HG02610 (cell line): ENCODE data around the gene TCF25.

Experiments
- ATAC-seq: cut with Tn5 transposase; IDR thresholded peaks from one replicate; pipeline ENCODE4 v1.9.1; 2021; ENCODE audit warnings: mild to moderate bottlenecking, moderate library complexity; ENCODE audit not compliant: unreplicated experiment

TCF25 gene

DNA sequence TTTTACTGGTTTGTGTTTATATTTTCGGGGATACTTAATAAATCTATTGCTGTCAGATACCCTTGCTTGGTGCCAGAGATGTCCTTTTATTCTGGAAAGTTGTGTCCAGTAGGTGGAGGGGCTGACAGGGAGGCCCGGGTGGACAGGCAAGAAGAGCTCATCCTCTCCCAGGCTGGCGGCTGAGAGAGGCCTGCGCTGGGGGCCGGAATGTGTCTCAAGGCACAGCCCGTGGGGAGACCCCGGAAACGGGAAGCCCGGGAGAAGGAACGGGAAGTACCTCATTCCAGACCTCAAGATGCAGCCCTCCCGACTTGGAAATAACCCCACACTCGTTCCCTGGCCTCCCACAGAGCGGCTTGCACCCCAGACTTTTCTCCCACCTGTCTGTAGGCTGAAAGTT is 62.6 kb downstream of the TCF25 start:
- ATAC-seq = no peak

DNA sequence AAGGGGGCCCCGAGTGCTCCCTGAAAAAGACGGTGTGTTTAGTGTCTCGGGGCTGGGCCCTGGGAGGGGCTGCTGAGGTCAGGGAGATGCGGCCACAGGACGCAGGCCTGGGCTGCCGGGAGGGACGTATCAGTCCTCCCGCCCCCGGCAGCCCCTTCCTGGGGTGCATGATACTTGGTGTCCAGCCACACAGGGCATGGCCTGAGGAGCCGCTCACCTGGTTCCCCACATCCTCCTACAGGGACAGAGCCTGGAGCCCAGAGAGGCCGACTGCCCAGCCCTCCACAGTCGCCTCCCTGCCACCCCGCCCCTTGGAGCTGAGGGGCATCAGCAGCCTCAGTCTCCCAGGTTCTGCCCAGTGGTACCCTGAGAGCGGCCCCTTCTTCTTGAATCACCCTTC is 63.1 kb downstream of the TCF25 start:
- ATAC-seq = no peak

DNA sequence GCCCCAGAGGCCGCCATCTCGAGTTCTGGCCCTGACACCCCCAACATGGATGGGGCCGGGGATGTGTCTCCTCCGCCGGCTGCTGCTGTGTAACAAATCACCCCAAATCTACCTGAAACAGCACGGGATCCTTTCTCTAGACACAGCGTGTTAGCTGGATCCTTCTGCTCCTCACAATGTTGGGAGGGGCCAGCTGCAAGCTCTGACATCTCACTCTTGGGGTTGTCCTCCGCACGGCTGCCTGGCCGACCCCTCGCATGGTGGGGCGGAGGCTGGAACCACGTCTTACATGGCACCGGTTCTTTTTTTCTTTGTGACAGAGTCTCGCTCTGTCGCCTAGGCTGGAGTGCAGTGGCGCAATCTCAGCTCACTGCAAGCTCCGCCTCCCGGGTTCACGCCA is 63.6 kb downstream of the TCF25 start:
- no peak for ATAC-seq

DNA sequence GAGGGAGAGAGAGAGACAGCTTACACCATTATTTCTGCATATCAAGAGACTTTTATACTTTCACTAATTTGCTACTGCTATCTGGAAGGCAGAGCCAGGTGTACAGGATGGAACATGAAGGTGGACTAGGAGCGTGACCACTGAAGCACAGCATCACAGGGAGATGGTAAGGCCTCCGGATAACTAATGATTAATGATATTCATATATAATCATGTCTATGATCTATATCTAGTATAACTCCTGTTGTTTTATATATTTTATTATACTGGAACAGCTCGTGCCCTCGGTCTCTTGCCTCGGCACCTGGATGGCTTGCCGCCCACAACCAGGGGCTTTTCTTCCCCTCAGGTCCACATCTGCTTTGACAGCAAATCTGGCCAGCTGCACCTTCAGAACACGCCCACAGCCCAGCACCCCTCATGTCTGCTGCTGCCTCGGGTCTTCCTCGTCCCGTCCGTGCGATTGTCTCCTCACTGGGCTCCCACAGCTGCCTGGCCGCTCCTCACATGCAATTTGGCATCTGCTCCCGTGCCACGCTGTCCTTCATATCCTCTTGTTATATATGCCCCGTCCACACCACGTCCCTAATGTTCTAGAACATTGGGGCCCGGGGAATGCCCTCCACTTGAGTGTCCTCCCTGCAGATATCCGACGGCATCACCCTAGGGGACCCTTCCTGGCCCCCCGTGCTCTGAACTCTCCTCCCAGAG is 64.9 kb downstream of the TCF25 start:
- no peak for ATAC-seq

DNA sequence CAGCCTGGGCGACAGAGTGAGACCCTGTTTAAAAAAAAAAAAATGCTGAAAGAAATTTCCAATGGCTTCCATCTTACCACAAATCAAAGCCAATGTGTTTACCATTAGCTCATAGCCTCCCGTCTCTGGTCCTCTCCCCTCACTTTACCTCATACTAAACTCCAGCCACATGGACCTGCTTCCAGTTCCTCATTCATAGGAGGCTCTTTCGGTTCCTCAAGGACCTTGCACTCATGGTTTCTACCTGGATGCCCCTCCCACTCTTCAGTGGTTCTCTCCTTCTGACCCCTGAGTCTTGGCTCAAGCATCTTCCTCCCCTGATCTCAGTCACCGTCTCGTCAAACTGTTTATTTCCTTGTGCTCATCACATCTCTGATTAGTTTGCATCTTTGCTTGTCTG is 71.4 kb downstream of the TCF25 start:
- no peak for ATAC-seq

DNA sequence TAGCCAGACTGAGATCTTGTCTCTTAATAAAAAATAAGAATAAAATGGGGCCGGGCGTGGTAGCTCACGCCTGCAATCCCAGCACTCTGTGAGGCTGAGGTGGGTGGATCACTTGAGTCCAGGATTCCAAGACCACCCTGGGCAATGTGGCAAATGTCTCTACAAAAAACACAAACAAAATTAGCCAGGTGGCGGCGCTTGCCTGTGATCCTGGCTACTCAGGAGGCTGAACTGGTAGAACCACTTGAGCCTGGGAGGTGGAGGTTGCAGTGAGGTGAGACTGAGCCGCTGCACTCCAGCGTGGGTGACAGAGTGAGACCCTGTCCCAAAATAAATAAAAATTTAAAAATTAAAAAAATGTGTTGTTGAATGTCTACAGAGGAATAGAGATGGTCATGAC is 72.3 kb downstream of the TCF25 start:
- no peak for ATAC-seq

DNA sequence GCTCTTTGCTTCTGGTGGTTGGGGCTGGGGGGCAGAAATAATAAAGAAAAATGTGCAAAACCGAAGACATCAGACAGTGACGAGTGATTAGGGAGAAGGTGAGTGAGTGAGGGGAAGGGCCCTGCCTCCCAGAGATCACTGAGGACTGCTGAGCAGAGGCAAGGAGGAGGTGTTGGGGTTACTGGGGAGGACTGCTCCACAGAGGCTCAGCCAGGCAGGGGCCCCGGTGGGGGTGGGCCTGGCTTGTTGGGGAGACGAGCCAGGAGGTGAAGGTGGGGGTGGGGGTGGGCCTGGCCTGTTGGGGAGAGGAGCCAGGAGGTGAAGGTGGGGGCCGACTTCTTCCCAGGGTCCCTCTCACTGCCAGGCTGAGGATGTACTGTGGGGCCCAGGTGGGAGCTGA is 73.1 kb downstream of the TCF25 start:
- no peak for ATAC-seq

DNA sequence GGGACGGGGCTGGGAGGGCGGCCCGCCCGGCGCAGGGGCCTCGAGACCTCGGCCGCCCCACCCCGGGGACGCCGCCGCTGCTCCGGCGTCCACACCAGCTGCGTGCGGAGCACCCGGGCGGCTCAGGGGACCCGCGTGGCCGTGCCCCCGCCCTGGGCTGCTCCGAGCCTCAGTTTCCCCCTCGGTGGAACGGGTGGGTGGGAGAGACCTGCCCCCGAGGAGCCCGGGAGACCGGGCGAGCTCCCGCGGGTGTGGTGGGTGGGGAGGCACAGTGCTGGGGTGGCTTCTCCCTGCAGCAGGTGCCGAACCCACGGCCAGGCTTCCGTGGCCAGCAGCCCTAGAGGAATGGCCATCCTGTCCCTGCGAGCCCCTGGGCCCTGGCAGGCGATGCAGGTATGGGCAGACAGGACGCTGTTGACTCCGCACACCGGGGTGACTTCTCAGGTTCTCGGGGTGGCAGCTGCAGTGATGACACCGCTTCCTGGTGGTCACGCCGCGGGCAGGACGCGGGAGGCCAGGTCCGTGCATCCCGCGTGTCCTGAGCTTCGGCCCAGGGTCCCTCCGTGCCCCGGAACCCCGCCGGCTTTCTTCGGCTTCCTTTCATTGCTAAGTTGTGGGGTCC is 75.8 kb downstream of the TCF25 start:
- no peak for ATAC-seq

DNA sequence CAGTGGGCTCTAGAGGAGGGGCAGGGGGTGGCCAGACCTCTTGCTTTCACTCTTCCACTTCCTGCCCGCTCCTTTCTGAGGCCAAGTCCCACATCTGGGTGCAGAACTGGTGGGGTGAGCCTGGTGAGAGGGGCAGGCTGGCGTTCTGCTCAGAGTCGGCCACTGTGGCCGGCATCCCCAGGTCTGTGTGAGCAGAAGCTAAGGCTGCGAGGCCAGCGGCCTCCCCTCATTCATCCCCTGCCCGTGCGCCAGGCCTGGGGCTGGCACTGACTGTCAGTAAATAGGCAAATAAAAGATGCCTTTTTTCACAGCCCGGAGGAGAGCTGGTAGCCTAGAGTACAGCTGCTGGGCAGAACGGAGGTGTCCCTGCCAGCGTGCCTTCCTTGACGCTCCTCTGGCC is 76.4 kb downstream of the TCF25 start:
- ATAC-seq = no peak

DNA sequence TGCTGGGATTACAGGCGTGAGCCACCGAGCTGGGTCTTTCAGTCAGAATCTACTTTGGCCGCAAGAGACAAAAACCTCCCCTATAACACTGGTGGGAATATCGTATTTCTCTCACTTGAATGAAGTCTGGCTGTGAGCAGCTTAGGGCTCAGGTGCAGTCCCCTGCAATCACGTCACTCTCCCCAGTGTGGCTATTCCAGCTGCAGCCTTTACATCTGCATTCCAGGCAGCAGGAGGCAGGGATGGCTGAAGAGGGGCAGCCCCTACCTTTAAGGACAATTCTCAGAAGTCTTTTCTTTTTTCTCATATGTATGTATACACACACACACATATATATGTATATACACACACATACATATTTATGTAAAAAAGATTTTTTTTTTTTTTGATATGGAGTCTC is 78.1 kb downstream of the TCF25 start:
- no peak for ATAC-seq

DNA sequence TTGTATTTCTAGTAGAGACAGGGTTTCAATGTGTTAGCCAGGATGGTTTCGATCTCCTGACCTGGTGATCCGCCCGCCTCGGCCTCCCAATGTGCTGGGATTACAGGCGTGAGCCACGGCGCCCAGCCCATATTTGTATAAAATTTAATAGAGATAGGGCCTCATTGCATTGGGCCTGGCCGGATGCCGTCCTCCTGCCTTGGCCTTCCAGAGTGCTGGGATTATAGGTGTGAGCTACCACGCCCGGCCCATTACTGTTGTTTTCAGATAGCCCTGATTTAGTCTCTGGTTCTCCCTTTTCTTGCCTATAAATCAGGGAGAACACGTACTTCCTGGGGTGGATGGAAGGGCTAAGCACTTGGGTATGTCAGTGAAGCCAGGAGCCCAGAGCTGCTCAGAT is 78.7 kb downstream of the TCF25 start:
- no peak for ATAC-seq

DNA sequence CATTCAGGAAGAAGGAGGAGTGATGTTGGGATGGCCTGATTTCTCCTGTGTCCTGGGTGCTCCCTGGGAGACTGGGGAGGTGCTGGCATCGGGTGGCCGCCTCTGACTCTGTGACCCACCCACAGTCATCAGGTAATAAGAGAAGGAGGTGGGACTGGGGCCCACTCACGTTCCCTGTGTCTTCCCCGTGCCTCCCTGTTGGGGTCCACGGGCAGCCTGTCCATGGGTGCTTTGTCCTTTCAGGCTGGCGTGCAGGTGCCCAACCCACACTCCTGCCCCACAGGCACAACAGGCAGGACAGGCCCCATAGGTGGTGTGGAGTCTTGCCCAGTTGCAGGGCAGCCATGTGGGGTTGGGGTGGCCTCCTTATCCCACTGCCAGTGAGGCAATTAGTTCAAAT is 79.2 kb downstream of the TCF25 start:
- ATAC-seq = no peak

DNA sequence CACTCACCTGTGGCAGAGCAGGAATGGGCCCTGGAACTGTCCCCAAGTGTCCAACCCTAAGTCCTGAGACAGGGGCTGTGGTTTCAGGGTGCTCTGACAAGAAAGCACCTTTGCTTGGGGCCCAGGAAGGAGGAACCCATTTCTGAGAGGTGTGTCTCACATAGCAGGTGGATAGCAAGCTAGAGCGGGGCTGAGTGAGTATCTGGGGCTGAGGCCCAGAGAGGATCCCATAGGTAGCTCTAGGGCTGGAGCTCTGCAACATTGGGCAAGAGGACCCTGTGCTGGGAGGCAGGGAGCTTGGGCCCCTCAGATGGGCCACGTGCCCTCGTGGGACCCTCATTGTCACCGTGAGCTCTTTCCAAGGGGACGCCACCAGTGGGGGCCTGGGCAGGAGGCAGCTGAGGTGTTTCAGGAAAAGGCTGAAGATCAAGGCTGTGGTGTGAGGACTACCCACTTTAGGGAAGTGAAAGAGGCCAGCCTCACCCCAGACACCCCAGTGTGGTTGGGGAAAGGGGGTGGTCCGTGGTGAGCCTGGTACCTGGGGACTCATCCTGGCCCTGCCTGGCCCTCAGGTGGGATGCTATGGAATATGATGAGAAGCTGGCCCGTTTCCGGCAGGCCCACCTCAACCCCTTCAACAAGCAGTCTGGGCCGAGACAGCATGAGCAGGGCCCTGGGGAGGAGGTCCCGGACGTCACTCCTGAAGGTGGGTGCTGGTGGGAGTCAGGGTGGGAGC is 80.4 kb downstream of the TCF25 start:
- ATAC-seq = peak; percentile 55

DNA sequence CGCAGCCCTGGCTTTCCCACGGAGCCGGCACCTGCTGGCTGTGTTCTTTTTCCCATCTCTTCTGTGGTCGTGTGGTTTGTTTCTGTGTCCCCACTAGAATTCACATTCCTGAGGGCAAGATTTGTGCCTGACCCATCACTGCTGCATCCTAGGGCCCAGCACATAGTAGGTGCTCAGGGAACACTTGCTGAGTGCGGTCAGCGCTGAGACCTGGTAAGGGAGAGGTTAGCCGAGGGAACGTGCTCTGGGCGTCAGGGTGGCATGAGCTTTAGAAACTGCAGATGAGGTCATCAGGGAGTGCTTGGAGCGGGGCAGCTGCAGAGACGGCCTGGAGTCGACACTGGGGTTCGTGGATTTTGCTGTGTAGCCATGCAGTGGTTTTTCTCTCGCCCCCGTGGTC is 81.1 kb downstream of the TCF25 start:
- ATAC-seq = no peak

DNA sequence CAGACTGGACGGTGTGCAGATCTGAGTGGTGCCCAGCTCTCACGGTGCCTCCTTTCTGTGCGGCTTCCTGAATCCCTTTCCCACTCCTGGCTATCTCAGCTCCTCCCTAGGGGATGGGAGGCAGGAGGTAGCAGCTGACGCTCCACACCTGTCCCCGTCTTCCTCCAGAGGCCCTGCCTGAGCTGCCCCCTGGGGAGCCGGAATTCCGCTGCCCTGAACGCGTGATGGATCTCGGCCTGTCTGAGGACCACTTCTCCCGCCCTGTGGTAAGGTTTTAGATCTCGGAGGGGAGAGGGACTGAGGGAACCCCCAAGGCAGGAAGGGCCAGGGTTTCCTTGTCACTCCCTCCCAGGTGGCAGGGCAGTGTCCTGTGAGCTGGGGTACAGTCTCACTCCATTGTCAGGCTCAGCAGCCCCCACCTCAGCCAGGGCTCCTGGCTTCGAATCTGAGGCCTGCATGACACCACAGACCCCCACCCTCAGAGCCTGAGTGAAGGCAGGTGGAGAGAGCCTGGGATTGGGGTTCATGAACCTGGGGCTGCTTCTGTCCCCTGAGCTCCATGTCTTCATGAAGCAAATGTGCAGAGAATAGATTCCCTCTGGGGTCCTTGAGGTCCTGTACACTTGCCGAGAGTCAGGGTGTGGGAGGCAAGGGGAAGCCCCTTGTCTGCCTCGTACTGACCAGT is 81.8 kb downstream of the TCF25 start:
- no peak for ATAC-seq

DNA sequence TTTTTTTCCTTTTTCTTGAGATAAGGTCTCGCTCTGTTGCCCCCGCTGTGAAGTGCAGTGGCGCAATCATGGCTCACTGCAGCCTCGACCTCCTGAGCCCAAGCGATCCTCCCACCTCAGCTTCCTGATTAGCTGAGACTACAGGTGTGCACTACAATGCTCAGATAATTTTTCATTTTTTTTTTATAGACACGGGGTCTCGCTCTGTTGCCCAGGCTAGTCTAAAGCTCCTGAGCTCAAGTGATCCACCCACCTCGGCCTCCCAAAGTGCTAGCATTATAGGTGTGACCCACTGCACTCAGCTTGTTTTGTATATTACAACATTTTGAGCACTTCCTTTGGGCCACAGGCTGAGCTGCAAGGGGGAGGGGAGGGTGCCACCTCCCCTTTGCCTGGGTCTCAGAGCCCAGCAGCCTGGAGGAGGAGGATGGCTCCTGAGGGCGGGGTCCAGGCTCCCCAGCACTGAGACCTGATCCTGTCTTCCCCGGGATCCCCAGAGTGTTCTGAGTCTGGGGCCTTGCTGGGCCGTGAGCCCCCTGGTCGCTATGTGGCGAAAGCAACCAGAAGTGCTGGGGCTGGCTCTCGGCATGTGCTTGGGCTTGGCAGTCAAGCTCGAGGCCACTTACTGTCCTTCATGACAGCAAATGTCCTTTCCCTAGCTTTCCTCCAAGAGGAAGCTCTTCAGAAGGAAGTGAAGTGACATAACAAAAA is 83.3 kb downstream of the TCF25 start:
- ATAC-seq = no peak

DNA sequence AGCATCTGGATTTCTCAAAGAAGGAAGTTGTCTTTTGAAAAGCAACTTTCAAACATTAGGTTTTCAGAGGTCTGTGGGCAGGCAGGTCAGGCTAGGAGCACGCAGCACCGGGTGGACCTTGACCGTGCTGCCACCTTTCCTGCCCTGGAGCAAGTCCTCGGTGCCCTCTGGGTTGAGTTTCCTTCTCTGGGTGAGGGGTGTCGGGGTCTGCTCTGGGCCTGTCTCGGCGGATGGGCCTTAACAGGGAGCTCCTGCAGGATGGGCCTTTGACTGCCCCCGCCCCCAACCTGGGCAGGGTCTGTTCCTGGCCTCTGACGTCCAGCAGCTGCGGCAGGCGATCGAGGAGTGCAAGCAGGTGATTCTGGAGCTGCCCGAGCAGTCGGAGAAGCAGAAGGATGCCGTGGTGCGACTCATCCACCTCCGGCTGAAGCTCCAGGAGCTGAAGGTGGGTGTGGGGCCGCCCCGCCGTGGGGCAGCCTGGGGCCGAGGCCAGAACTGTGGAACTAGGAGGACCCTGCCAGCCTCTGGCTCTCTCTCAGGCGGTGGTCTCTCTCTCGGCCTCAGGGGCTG is 83.9 kb downstream of the TCF25 start:
- no peak for ATAC-seq

DNA sequence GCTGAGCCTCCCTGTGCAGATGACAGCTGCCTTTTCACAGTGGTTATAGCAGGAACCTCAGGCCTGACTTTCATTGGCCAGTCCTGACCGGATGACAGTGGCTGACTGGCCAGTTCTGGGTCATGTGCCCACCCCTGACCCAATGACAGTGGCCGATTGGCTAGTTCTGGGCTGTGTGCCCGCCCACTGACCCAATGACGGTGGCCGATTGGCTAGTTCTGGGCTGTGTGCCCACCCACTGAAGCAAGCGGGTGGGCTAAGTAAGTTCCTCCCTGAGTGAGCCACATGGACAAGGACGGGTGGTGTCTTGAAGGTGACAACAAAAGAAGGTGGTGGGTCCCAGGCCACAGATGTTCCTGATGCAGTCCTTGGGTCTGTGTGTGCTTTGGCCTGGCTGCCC is 84.7 kb downstream of the TCF25 start:
- ATAC-seq = no peak

DNA sequence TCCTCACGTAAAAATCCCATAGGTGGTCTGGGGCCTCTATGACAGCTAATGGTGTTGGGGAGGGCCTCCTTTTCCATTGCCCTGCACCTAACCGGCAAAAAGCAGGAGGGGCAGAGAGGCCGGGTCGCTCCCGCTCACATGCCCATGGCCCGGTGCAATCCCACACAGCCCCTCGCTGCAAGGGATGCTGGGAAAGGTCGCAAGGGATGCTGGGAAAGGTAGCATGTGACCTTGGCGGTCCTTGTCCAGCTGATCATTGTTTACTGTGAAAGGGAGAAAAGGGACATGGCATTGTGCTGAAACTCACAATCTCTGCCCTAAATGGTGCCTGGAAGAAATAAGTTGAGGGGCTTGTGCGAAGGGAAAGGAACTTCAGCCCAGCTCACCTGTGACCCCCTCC is 85.2 kb downstream of the TCF25 start:
- ATAC-seq = no peak

DNA sequence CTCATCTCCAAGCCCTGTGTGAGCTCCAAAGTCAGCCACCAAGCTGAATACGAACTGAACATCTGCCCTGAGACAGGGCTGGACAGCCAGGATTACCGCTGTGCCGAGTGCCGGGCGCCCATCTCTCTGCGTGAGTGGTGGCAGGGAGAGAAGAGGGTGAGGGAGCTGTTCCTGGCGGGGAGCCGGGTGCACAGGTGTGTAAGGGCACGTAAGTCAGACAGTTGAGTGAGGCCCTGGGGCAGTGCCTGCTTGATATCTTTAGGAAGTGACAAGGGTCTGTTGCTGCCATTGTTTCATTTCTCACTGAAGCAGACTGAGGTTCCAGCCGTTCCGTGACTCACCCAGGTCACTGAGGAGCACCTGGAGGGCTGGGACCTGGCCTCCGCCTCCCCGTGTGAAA is 87.6 kb downstream of the TCF25 start:
- no peak for ATAC-seq
